ENCODE data around the gene NDOR1.
"Not testable (repeated sequence)": the region's sequence is repeated elsewhere in the genome, so short reads cannot be mapped to it uniquely, and the experiment has no call there.

Gene NDOR1

GRCh38 chr9:137233143-137233980 is 27.9 kb downstream of the NDOR1 start:
- no peak for DNase-seq

DNA sequence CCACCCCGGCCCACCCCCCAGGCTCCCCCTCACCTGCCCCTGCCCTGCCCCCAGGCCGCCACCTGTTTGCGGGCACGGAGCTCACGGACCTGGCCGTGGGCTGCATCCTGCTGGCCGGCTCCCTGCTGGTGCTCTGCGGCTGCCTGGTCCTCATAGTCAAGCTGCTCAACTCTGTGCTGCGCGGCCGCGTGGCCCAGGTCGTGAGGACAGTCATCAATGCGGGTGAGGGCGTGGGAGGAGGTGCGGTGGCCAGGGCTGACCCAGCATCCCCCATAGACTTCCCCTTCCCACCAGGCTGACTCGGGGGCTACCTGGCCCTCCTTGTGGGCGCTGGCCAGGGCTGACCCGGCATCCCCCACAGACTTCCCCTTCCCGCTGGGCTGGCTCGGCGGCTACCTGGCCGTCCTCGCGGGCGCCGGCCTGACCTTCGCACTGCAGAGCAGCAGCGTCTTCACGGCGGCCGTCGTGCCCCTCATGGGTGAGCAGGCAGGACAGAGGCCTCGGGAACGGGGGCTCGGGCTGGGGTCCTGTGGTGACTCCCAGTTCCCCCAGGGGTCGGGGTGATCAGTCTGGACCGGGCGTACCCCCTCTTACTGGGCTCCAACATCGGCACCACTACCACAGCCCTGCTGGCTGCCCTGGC is 28.7 kb downstream of the NDOR1 start:
- DNase-seq = no peak

GRCh38 chr9:137234758-137235423 is 29.4 kb downstream of the NDOR1 start:
- no peak for DNase-seq

DNA sequence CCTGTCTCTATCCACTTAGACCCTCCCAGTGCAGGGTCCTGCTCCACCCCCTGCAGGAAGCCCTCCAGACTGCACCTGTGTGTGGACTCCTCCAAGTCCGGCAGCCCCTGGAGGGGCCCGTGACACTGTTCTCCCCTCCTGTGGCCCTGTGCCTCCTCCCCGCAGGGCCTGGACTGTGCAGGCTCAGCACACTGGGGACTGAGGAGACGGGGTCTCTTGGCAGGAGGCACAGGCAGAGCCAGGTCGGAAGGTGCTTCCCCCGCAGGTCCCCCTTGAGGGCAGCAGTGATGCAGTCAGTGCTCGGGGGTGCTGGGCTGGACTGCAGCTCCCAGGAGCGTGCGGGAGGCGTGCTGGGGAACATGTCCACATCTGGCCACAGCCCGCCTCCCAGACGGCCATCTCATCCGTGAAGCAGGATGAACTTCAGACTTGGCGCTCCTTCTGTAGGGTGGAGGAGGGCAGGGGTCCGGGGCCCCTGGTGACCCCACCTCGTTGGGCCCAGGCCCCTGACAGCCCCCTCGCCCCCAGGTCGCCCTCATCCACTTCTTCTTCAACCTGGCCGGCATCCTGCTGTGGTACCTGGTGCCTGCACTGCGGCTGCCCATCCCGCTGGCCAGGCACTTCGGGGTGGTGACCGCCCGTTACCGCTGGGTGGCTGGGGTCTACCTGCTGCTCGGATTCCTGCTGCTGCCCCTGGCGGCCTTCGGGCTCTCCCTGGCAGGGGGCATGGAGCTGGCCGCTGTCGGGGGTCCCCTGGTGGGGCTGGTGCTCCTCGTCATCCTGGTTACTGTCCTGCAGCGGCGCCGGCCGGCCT is 30.1 kb downstream of the NDOR1 start:
- DNase-seq = no peak

DNA sequence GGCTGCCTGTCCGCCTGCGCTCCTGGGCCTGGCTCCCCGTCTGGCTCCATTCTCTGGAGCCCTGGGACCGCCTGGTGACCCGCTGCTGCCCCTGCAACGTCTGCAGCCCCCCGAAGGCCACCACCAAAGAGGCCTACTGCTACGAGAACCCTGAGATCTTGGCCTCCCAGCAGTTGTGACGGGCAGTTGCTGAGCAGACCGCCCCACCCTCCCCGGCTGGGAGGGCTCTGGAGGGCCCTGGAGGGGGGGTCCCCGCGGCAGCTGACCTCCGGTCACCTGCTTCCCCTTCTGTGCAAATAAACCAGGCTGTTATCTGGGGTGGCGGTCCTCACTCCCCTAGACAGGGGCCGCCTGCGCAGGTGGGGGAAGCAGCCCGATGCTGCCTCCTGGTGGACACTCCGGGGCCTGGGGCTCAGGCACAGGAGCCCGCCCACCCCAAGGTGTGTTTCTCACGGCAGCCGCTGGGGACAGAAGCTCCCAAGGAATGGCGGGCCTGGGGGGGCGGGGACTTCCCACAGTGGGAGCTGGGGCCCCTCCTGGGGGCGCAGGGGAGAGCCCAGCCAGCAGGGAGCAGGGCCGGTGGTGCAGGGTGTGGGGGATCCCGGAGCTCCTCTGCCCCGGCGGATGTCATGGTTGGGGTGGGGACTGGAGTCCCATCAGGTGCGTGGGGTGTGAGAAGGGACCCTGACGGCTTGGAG is 30.9 kb downstream of the NDOR1 start:
- DNase-seq = peak; percentile 28 to 68

DNA sequence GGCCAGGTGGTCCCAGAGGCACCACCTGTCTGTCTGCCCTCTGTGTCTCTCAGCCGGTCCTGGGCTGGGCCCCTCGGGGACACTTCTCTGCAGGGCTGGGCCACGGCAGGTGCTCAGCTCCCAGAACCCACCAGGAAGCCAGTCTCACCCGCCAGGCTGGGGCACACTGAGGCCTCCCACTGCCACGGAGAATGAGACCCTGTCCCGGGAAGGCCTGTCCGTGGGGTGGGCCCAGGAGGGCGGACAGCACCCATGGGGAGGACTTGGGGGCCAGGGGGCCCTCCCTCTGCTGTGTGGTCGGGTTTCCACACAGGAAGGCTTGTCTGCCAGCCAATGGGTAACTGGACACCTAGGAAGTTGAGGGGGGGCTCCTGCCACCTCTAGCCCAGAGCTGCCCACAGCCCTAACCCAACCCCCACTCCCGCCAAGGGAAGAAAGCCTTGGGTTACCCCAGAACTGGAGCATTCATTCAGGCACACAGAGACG is 31.5 kb downstream of the NDOR1 start:
- DNase-seq = no peak

- DNase-seq = no peak
Measured at GRCh38 chr9:137237759-137238726, 32.5 kb downstream of the NDOR1 start.

- not testable (repeated sequence) for DNase-seq
Measured at GRCh38 chr9:137239541-137240200, 34.2 kb downstream of the NDOR1 start.

DNA sequence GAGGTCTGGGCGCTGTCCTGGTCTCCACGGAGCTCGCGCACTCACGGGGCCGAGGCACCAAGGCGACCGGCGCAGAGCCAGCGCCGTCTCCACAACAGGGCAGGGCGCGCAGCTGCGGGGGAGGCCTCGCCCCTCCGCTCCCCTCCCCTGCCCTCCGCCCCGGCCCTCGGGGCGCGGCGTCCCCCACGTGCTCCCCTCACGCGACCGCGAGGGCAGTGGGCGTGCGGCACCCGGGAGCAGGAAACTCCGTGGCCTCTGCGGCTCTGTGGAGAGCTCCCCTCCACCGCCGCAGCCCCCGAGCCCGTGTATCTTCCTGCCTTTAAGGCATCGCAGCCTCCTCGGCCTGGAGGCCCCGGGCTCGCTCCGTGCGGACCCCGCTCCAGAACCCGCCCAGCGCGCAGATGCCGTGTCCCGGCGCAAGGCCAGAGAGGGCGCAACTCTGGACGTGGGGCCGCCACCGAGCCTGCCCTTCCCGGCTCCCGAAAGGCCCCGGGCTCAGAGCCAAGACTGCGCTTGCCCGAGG is 34.9 kb downstream of the NDOR1 start:
- peak in 1 of 2 experiments; percentile 55 for DNase-seq

- peak; percentile 95 to 98 for DNase-seq
Measured at GRCh38 chr9:137240841-137241489, 35.5 kb downstream of the NDOR1 start, which contains the start of gene TUBB4B. TUBB4B (plus strand) TSS chr9:137241287; CDS start chr9:137241361, 74 bp downstream.

DNA sequence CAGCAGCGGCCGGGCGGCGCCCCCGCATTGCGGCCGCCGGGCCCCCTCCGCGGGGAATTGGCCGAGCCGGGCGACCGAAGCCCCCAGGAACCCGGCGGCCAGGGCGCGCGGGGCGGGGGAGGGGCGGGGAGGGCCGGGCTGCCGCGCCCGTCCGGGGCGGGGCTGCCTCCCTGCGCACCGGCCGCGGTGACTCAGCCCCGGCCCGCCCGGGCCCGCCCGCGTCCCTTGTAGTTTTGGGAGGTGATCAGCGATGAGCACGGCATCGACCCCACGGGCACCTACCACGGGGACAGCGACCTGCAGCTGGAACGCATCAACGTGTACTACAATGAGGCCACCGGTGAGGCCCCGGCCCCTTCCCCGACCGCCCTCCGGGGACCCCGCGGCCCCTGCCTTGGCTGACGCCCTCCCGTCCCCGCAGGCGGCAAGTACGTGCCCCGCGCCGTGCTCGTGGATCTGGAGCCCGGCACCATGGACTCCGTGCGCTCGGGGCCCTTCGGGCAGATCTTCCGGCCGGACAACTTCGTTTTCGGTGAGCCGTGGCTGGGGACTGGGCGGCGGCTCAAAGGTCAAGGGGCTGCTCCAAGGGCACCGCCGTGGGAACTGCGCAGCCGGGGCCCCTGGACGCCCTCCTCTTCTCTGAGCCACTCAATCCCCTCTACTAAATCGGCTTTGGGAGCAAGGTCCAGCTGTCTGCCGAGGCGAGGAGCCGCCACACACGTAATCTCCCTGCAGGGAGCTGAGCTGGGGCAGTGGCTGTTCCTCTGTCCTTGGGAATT is 36.2 kb downstream of the NDOR1 start:
- peak in 1 of 2 experiments; percentile 46 for DNase-seq

DNA sequence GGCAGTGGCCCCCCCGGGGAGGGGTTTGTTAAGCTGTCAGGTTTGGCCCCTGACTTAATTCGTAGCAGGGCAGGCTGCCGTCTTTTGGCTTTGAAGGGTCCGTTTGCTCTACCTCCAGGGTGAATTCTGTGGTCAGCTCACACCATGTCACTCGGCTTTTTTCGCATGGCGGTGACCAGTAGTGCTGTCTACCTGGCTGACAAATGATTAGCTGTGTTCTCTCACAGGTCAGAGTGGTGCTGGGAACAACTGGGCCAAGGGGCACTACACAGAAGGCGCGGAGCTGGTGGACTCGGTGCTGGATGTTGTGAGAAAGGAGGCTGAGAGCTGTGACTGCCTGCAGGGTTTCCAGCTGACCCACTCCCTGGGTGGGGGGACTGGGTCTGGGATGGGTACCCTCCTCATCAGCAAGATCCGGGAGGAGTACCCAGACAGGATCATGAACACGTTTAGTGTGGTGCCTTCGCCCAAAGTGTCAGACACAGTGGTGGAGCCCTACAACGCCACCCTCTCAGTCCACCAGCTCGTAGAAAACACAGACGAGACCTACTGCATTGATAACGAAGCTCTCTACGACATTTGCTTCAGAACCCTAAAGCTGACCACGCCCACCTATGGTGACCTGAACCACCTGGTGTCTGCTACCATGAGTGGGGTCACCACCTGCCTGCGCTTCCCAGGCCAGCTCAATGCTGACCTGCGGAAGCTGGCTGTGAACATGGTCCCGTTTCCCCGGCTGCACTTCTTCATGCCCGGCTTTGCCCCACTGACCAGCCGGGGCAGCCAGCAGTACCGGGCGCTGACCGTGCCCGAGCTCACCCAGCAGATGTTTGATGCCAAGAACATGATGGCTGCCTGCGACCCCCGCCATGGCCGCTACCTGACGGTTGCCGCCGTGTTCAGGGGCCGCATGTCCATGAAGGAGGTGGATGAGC is 37.0 kb downstream of the NDOR1 start:
- DNase-seq = no peak

DNA sequence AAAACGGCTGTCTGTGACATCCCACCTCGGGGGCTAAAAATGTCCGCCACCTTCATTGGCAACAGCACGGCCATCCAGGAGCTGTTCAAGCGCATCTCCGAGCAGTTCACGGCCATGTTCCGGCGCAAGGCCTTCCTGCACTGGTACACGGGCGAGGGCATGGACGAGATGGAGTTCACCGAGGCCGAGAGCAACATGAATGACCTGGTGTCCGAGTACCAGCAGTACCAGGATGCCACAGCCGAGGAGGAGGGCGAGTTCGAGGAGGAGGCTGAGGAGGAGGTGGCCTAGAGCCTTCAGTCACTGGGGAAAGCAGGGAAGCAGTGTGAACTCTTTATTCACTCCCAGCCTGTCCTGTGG is 37.7 kb downstream of the NDOR1 start:
- not testable (repeated sequence) for DNase-seq

DNA sequence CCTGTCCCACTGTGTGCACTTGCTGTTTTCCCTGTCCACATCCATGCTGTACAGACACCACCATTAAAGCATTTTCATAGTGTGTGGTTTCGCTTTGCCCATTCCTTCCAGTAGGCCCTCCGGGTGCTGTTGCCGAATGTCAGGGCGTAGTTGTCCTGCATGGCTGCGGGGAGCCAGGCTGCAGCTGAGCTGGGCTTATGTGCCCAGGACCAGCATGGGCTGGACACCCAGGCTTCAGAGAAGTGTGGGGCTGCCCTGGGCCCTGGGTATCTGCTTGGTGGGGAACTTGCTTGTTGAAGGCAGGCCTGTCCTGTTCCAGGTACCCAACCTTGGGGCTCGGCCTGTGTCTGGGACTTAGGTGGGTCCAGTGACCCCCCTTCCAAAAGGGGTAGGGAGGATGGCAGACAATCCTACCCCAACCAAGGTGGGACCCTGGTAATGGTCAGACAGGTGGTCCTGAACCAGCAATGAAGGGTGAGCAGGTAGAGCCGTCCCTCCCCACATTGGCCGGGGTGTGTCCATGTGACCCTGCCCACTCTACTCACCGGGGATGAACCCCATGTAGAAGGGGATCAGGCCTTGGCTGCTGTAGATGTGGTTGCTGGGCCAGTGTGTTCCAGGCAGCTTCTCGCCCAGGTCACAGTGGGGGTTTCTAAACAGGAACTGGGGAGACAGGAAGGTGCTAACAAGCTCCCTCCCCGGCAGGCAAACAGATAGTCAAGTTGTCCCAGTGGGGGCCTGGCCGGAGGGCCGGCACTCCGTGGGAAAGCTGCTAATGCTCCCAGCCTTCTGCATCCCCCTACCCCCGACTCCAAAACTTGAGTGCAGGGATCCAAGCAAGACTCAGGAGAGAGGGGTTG is 38.4 kb downstream of the NDOR1 start:
- no peak for DNase-seq

DNA sequence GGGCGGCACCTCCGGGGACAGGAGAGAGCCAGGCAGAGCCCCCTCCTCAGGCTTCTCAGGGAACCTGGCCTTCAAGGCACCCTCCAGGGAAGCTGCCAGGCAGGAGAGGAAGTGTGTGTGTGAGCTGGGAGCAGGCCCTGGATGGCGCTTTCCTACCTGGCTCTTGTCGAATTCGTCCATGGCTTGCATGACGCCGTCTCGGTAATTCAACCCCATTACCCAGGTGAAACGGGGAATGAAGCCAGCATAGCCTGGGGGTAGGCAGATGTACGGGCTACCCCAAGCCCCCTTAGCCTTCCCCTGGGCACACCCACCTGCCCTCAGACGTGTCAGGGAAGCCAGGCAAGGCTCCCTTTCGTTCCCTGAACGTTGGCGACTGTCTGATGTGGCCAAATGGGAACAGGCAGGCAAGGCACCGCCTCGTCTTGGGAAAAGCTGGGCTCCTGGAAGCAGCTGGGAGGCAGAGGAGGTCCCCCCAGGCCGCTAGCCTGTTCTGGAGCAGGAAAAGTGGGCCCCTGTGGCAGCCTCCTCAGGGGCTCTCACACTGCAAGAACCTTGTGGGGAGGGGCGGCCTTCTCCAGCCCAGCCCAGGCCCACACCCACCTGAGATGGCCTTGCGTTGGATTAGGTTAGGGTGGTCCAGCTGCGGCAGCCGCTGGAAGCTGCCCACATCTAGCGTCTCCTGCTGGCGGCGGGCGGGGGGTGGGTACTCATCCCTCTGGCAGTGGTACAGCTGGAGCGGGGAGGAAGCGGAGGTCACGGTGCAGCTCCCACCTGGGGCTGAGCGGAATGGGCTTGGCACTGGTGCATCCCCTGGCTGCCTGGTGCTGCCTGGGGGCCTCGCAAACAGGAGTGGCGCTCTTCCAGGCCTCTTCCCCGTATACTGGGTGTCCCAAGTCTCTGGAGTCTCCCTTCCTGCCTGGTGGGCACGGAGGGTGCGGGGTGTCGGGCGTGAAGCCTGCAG is 39.3 kb downstream of the NDOR1 start:
- DNase-seq = no peak

Data from NCI-H446 (cell line).